Stimulated activated CD4-positive, alpha-beta T cell treated with anti-CD3 and anti-CD28 coated beads, Interleukin-1b, Interleukin-23, amount 100 ng/mL, for 1 hour (primary cell): Measurements from ENCODE around the gene MSTN.
"Not testable (repeated sequence)": the region's sequence is repeated elsewhere in the genome, so short reads cannot be mapped to it uniquely, and the experiment has no call there.

ENCODE experiments used
- DNase-seq, 2 donors: peaks; one replicate each; pipeline ENCODE4 v3.0.0-alpha.2; 2020; ENCODE audit warnings: low read depth in 2 of 2

MSTN gene

DNA sequence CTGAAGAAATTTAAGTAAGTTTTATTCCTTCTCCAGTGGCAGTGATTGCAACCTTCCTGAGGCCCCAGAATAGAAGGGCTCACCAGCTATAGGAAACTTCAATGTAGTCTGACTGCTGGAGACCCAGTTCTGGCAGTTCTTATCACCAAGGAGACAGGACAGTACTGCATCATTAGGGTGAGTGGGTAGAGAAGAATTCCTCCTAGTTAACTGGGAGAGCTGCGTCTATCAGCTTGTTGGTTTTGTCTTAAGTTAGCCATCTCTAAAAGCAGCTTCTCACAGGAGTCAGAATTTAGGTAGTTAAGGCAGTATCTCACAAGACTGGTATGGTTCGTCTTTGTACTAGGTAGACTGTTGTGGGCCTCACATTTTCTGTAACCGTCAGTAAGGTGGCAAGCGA lies 3.3 kb upstream of the MSTN start:
- no peak for DNase-seq

DNA sequence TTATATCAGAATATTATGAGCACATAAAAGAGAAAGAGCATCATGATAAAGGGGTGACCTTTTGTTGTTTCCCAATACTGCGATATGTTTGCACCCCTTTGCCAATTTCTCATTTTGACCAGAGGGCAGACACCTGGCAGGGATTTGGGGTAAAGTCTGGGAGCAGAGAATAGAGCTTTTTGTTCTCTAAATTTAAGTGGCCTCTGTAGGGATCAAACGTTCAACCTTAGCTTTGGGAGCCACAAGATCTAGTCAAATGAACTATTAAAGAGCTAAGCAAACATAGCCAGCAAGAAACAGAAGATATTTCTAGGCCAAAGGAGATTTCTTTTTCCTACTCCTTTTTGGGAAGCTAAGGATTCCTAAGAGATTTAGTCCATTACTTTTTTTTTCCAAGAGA lies 1.1 kb upstream of the MSTN start:
- DNase-seq, result no peak

DNA sequence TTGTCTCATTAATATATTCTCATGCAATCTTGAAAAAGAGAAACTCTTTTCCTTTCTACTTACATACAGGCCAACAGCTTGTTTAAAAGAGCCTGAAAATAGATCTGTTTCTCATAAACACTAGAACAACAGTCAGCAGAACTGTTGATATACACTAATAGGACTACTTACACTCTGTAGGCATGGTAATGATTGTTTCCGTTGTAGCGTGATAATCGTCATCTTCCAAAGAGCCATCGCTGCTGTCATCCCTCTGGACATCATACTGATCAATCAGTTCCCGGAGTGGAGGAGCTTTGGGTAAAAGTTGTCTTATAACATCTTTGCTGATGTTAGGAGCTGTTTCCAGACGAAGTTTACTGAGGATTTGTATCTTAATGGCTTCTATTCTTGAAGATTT lies 476 bp downstream of the MSTN start:
- DNase-seq, result no peak

DNA sequence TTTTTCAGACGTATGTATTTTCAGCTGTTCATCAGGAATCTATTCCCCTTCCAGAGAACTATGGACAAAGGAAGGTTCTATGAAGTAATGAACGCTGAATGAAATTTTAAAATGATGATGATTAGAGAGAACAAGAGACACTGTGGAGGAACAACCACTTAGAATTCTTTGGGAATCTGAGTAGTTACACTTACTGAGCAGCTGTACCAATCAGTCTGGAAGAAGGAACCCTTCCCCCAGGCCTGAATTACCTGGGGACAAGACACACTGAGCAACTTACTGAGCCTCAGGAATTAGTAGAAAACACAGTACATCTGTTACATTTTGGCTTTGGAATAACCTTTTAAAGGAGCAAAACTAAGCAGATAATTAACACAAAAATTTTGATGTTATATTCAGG lies 1.9 kb downstream of the MSTN start:
- DNase-seq, result no peak

DNA sequence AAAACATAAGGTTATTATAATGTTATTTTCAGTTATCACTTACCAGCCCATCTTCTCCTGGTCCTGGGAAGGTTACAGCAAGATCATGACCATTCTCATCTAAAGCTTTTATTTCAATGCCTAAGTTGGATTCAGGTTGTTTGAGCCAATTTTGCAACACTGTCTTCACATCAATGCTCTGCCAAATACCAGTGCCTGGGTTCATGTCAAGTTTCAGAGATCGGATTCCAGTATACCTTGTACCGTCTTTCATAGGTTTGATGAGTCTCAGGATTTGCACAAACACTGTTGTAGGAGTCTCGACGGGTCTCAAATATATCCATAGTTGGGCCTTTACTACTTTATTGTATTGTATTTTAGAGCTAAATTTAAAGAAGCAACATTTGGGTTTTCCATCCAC lies 2.5 kb downstream of the MSTN start:
- DNase-seq, result no peak

DNA sequence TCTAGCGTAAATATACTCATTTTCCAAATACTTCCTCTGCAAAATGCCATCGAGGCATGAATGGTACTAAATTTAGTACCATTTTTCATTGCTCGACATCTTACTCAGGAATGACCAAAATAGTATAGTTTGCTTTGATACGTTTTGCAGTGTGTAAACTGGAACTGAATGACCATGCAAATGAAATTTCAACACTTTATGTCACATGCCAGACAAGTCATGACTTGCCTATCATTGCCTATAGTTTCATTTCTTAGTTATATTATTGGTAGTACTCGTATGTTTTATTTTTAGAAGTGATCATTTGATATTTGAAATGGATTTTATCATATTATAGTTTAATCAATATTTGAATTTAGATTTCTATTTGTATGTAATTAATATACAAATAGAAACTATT lies 9.1 kb downstream of the MSTN start:
- DNase-seq, result no peak

DNA sequence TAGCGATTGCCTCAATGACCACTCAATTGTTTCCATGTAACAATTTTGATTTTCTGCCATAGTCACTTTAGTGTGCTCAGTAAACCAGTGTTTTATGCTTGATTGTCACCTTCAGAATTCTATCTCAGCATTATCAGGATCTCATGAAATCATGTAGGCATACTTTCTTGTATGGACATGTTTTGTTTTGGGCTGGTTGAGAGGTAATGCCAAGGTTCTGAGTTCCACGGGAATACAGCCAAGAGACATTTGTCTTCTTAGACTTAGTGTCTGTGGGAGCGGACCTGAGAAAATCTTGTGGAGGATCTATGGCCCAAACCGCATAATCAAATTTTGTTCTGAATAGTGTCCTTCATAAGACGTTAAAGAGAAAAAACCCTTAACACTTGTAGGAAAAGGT lies 10.2 kb downstream of the MSTN start:
- DNase-seq, result no peak

DNA sequence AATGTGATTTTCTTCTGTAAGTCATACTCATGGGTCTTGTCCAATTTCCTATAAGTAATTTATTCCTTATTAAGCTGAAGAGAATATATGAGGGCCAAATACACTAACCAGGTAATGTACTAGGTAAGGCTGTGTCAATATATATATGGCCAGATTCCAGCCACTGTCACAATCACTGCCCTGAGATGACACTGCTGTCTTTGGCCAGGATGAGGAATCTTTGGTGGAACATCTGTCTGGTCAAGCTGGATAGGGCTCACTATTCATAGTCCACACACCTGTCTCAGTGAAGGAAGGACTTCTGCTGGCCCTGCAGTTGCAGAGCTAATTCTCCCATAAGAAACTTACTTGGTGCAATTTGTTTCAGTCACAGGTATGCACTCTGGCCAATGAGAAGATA lies 11.3 kb downstream of the MSTN start:
- no peak for DNase-seq

DNA sequence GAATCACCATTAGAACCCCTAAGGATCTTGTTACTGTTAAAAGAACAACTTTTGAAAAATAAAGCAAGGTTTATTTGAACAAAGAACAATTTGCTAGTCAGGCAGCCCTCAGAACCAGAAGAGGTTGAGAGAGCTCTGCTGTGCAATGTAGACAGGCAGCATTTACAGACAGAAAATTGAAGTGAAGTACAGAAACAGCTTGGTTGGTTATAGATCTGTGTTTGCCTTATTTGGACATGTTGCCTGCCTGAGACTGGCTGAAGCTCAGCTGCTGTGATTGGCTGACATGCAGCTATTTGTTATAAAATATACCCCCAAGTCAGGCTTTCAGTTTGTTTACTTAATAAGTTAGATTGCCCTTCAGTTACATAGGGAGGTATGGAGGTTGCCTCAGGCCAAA lies 12.5 kb downstream of the MSTN start:
- DNase-seq, result no peak

DNA sequence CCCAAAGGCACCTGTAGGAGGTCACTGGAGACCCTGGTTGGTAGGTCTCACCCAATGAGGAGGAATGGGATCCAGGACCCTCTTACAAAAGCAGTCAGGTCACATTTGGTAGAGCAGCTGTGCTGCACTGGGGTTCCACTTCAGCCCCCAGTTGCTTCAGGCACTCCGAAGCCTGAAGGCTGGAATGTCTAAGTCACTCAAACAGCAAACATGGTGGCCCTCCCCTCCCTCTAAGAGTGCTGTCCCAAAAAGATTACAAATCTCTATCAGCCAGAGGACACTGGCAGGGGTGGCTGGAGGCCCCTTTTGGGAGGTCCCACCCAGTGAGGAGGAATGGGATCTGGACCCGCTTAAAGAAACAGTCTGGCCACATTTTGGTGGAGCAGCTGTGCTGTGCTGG lies 17.7 kb downstream of the MSTN start:
- DNase-seq, result no peak

DNA sequence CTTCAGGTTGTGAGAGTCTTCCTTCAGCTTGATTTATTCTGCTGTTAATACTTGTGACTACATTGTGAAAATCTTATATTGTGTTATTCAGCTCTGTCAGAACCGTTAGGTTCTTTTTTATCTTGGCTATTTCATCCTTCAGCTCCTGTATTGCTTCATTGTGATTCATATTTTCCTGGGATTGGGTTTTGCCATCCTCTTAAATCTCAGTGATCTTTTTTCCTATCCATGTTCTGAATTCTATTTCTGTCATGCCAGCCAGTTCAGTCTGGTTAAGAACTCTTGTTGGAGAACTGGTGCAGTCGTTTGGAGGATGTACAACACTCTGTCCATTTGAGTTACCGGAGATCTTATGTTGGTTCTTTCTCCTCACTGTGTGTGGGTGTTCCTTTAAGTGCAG lies 19.1 kb downstream of the MSTN start:
- no peak for DNase-seq

DNA sequence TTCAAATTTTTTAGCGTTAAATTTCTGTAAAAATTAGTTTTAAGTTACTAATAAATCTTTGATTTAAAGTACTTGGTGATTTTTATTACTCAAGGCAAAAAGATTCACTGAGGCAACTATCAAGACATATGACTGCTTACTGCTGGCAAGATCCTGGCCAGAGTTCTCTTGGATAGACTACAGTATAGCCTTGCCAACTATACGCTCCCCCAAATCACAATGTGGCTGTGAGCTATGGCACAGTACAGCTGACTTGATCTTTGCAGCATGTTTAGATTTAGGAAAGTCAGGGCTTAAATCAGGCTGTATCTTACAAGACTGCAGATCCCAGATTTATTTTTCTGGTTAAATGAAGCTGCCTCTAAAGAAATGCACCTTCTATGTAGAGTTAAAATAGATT lies 26.5 kb downstream of the MSTN start:
- no peak for DNase-seq

DNA sequence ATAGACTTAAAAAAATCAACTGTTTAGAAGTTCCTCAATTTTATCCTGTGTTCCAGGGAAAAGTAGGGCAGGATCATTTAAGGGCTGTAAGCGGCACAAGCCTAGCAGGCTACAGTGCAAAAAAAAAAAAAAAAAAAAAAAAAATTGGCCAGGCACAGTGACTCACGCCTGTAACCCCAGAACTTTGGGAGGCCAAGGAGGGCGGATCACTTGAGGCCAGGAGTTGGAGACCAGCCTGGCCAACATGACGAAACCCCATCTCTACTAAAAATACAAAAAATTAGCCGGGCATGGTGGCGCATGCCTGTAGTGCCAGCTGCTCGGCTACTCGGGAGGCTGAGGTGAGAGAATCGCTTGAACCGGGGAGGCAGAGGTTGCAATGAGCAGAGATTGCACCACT lies 28.1 kb downstream of the MSTN start:
- not testable (repeated sequence) for DNase-seq

DNA sequence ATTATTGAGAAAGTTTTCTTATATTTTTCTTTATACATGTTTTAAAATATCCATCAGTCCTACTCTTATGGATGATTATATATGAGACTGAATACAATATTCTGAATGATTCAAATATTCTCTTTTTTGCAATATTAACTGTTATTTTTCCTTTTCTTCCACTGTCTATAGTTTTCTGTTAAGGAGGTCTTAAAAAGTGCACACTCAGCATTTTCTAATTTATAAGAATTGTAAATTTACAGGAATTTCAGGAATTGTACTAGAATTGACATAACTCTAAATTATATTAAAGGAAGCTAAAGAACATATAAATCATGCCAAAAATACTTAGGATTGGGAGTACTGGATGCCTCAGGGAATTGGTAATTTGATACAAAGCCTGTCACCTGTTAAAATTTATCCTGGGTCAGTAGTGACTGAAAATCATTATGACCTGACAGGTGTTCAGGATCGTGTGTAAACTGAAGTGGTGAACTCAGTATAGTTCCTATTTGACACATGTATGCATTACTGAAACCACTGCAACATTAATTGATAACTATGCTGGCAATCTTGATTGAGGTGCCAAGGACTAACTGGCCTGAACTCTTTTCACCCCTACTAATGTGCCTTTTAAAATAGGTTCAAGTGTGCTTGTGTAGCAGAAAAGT lies 30.4 kb downstream of the MSTN start:
- DNase-seq, result no peak

DNA sequence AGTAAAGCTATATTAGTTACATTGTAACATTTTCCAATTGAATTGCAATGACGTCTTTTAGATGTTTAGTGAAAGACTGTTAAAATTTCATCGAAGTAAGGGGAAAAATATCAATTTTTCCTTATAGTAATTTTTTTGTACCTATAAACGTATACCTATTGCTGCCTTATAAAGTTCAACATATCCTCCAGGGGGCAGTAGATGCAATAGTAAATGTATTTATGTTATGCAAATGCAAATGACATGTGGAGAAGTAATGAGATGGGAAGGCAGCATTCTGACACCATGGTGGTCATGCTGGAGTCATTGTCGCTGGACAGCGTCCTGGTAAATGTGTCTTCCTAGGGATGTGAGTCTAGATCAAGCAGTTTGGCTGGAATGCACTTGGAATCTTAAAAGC lies 38.7 kb downstream of the MSTN start:
- no peak for DNase-seq

DNA sequence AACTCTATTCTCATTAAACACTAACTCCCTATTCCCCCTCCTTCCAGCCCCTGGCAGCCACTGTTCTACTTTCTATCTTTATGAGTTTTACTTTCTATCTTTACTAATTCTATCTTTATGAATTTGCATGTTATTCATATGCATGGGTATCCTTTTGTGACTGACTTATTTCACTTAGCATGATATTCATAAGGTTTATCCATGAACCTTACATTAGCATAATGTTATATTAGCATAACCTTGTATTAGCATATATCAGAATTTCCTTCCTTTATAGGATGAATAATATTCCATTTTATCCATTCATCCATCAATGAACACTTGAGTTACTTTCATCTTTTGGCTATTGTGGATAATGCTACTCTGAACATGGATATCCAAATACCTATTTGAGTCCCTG lies 41.8 kb downstream of the MSTN start:
- no peak for DNase-seq

DNA sequence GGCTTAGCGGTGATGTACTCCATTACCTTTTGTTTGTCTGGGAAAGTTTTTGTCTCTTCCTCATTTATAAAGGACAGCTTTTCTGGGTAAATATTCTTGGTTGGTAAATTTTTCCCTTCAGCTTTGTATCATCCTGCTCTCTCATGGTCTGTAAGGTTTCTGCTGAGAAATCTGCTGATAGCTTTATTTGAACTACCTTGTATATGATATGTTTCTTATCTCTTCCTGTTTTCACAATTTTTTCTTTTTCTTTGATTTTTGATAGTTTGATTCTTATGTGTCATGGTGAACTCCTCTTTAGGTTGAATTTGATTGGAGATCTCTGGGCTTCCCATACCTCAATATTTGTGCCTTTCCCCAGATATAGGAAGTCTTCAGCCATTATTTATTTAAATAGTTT lies 44.7 kb downstream of the MSTN start:
- DNase-seq, result no peak

DNA sequence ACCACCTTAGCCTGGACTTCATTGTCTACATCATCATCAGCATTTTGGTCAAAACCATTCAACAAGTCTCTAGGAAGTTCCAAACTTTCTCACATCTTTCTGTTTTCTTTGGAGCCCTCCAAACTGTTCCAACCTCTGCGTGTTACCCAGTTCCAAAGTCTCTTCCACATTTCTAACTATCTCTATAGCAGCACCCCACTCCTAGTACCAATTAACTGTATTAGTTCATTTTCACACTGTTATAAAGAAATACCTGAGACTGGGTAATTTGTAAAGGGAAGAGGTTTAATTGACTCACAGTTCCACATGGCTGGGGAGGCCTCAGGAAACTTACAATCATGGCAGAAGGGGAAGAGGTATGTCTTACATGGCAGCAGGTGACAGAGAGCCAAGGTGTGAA lies 46.6 kb downstream of the MSTN start:
- not testable (repeated sequence) for DNase-seq
